Liver (tissue), 9 donors: Measurements from ENCODE around the gene TBP. TPM values are rescaled to one million over a fixed set of nuclear protein-coding genes. Genes with fewer than 3 reads are reported as not detected.
A peak's percentile ranks its signal among the peaks of the same experiment; 100 is the strongest.

ENCODE experiments used
- DNase-seq: peaks from one replicate; pipeline ENCODE4 v3.0.0-alpha.2; 2017; ENCODE audit warnings: low spot score
- H3K27ac ChIP-seq, 2 donors: one replicate each; pipeline ENCODE4 v1.7.0; 2013; ENCODE audit warnings: inconsistent platforms in 2 of 2, low read length in 2 of 2, control low read depth in 1 of 2, low read depth in 1 of 2, mild to moderate bottlenecking in 1 of 2
- H3K27me3 ChIP-seq, 4 donors: one replicate each; pipeline versions ENCODE4 v1.6.1 to v1.7.0; 2013; ENCODE audit warnings: low read length in 3 of 4, inconsistent platforms in 1 of 4, mild to moderate bottlenecking in 1 of 4, moderate library complexity in 1 of 4; ENCODE audit not compliant: control insufficient read depth in 4 of 4, insufficient read depth in 4 of 4
- H3K36me3 ChIP-seq, 4 donors: one replicate each; pipeline versions ENCODE4 v1.6.1 to v1.7.0; 2013; ENCODE audit warnings: low read length in 3 of 4, mild to moderate bottlenecking in 3 of 4, low read depth in 1 of 4, moderate library complexity in 1 of 4; ENCODE audit not compliant: control insufficient read depth in 4 of 4, insufficient read depth in 3 of 4
- H3K4me1 ChIP-seq, 4 donors: one replicate each; pipeline versions ENCODE4 v1.6.1 to v1.7.0; 2013; ENCODE audit warnings: low read length in 3 of 4, mild to moderate bottlenecking in 3 of 4, moderate library complexity in 1 of 4; ENCODE audit not compliant: control insufficient read depth in 4 of 4, insufficient read depth in 4 of 4
- H3K4me3 ChIP-seq, 3 donors: one replicate each; pipeline versions ENCODE4 v1.6.1 to v1.7.0; 2013; ENCODE audit warnings: low read length in 3 of 3, control low read depth in 1 of 3, low read depth in 1 of 3, mild to moderate bottlenecking in 1 of 3
- H3K9ac ChIP-seq, 2 donors: one replicate each; pipeline ENCODE4 v1.7.0; 2013; ENCODE audit warnings: low read length in 2 of 2, mild to moderate bottlenecking in 2 of 2, moderate library complexity in 2 of 2, control low read depth in 1 of 2, low read depth in 1 of 2
- H3K9me3 ChIP-seq, 4 donors: one replicate each; pipeline versions ENCODE4 v1.6.1 to v1.7.0; 2013; ENCODE audit warnings: low read length in 3 of 4; ENCODE audit not compliant: control insufficient read depth in 4 of 4
- CTCF ChIP-seq: fragments of 150-350 bp; IDR thresholded peaks from 2 replicates; pipeline ENCODE4 v1.5.1; 2017; ENCODE audit warnings: improper control_type of control experiment, low read depth, low read length; ENCODE audit not compliant: missing input control
- EGR1 ChIP-seq, 2 donors: IDR thresholded peaks; 2 replicates each; pipeline ENCODE4 v1.6.1; 2016 to 2018; ENCODE audit warnings: antibody characterized with exemption in 2 of 2, low read depth in 2 of 2
- GABPA ChIP-seq, 2 donors: IDR thresholded peaks in 1 of 2; conservative IDR thresholded peaks in 1 of 2; 2 replicates each; pipeline ENCODE4 v1.6.1; 2016; ENCODE audit warnings: antibody characterized with exemption in 2 of 2, mild to moderate bottlenecking in 1 of 2, moderate library complexity in 1 of 2
- HNF4A ChIP-seq, 2 donors: conservative IDR thresholded peaks; 2 replicates each; pipeline ENCODE4 v1.6.1; 2016; ENCODE audit warnings: antibody characterized with exemption in 2 of 2, mild to moderate bottlenecking in 2 of 2
- HNF4G ChIP-seq: IDR thresholded peaks from 2 replicates; pipeline ENCODE4 v1.6.1; 2016; ENCODE audit warnings: antibody characterized with exemption
- JUND ChIP-seq, 2 donors: IDR thresholded peaks; 2 replicates each; pipeline ENCODE4 v1.6.1; 2016; ENCODE audit warnings: antibody characterized with exemption in 2 of 2
- MAX ChIP-seq: IDR thresholded peaks from 2 replicates; pipeline ENCODE4 v1.6.1; 2016; ENCODE audit warnings: antibody characterized with exemption
- NR2F2 ChIP-seq: IDR thresholded peaks from 2 replicates; pipeline ENCODE4 v1.6.1; 2016; ENCODE audit warnings: antibody characterized with exemption
- RAD21 ChIP-seq, 2 donors: IDR thresholded peaks; 2 replicates each; pipeline ENCODE4 v1.6.1; 2016; ENCODE audit warnings: antibody characterized with exemption in 2 of 2, mild to moderate bottlenecking in 2 of 2
- SP1 ChIP-seq: IDR thresholded peaks from 2 replicates; pipeline ENCODE4 v1.6.1; 2018; ENCODE audit warnings: antibody characterized with exemption, mild to moderate bottlenecking
- TAF1 ChIP-seq: conservative IDR thresholded peaks from 2 replicates; pipeline ENCODE4 v1.6.1; 2016; ENCODE audit warnings: antibody characterized with exemption, mild to moderate bottlenecking
- YY1 ChIP-seq: IDR thresholded peaks from 2 replicates; pipeline ENCODE4 v1.6.1; 2016; ENCODE audit warnings: antibody characterized with exemption, mild to moderate bottlenecking
- ZBTB33 ChIP-seq: IDR thresholded peaks from 2 replicates; pipeline ENCODE4 v1.6.1; 2016; ENCODE audit warnings: antibody characterized with exemption
- WGBS: extraction: QIAGEN DNeasy Blood & Tissue Kit; methylation state at CpG from one replicate; pipeline ENCODE4 v1.1.7; 2013; 5-methylcytosine and 5-hydroxymethylcytosine counted together
- polyA plus RNA-seq, 2 donors: library from polyadenylated mRNA; stranded (reverse) in 1 of 2; unstranded in 1 of 2; fragments of 200-250 nt in 1 of 2; fragments of >200 nt in 1 of 2; fragmentation: Nextera tagmentation in 1 of 2; extraction: Ambion mirVana in 1 of 2; gene quantifications; one replicate each; pipeline versions ENCODE4 v1.2.1 to v1.2.3, GENCODE V29; 2013 to 2015
- total RNA-seq, 2 donors: library from RNA; depleted of rRNA; stranded (reverse); fragments of >200 nt; gene quantifications; one replicate each; pipeline ENCODE4 v1.2.3, GENCODE V29; 2014
- TF ChIP-seq, protein P1 (sequence below): IDR thresholded peaks from 2 replicates; pipeline ENCODE4 v1.6.1; 2016; ENCODE audit warnings: antibody characterized with exemption, mild to moderate bottlenecking
- donor health status: healthy.
- donor health status: healthy.
- donor health status: healthy.
- donor health status: healthy.
- donor health status: healthy.

Gene TBP
- total and polyA plus RNA-seq, 4 donors, result 4.5 to 7.5 (median 7.3) TPM

DNA sequence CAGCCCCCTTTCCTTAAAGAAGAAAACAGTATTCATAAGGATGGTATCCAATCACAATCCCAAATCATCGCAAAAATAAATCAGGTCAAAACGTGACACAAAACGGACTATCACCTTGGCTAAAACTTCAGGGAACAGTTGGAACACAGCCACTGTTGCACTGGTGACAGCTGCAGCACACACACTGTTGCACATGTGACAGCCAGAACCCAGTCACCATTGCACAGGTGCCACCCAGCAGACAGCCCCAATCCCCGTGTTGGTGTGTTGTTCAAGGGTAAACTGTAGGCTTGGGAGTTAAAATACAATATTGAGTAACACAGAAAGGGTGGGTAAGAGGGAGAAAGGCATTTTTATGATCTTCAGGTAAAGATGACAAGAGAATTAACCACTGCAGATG, 16.8 kb upstream of the TBP start:
- Histone ChIP-seq H3K9ac (no peak overlapping the region), H3K9me3 (no peaks in the 10 kb centered on the region), H3K36me3 (peaks cover 8 to 83% (median 65%) of the 10 kb centered on the region in 4 donors), H3K4me1 (peaks cover 0 to 20% (median 11%) of the 10 kb centered on the region in 4 donors), H3K27ac (no peak overlapping the region), H3K27me3 (no peaks in the 10 kb centered on the region), H3K4me3 (no peak overlapping the region)
- 43% methylated on average over 4 of the region's 4 CpGs for WGBS
- TF ChIP-seq ZBTB33 (no peak), YY1 (no peak), HNF4A (conservative IDR thresholded peaks at IDR 0.05) (peak in 1 of 2 donors; percentile 8)
- DNase-seq, result no peak

GRCh38 chr6:170542031-170542719, 12.0 kb upstream of the TBP start:
- TF ChIP-seq GABPA (IDR thresholded peaks at IDR 0.05 in 1 of 2, conservative IDR thresholded peaks at IDR 0.05 in 1 of 2) (no peak), CTCF (no peak), RAD21 (IDR thresholded peaks at IDR 0.05) (no peak), MAX (no peak), EGR1 (IDR thresholded peaks at IDR 0.05; ENCODE audit: low read depth in 2 of 2) (no peak), HNF4G (no peak), NR2F2 (no peak), YY1 (no peak), TAF1 (no peak), HNF4A (conservative IDR thresholded peaks at IDR 0.05) (no peak), SP1 (no peak), JUND (IDR thresholded peaks at IDR 0.05) (no peak)
- TF ChIP-seq, protein P1, sequence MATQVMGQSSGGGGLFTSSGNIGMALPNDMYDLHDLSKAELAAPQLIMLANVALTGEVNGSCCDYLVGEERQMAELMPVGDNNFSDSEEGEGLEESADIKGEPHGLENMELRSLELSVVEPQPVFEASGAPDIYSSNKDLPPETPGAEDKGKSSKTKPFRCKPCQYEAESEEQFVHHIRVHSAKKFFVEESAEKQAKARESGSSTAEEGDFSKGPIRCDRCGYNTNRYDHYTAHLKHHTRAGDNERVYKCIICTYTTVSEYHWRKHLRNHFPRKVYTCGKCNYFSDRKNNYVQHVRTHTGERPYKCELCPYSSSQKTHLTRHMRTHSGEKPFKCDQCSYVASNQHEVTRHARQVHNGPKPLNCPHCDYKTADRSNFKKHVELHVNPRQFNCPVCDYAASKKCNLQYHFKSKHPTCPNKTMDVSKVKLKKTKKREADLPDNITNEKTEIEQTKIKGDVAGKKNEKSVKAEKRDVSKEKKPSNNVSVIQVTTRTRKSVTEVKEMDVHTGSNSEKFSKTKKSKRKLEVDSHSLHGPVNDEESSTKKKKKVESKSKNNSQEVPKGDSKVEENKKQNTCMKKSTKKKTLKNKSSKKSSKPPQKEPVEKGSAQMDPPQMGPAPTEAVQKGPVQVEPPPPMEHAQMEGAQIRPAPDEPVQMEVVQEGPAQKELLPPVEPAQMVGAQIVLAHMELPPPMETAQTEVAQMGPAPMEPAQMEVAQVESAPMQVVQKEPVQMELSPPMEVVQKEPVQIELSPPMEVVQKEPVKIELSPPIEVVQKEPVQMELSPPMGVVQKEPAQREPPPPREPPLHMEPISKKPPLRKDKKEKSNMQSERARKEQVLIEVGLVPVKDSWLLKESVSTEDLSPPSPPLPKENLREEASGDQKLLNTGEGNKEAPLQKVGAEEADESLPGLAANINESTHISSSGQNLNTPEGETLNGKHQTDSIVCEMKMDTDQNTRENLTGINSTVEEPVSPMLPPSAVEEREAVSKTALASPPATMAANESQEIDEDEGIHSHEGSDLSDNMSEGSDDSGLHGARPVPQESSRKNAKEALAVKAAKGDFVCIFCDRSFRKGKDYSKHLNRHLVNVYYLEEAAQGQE, result no peak
- Histone ChIP-seq H3K27me3 (no peaks in the 10 kb centered on the region), H3K9ac (no peak overlapping the region), H3K4me3 (no peak overlapping the region), H3K4me1 (peaks cover 0 to 6% (median 0%) of the 10 kb centered on the region in 4 donors), H3K36me3 (peaks cover 15 to 79% (median 65%) of the 10 kb centered on the region in 4 donors), H3K27ac (no peak overlapping the region), H3K9me3 (no peaks in the 10 kb centered on the region)
- 95% methylated on average over 10 of the region's 10 CpGs for WGBS
- DNase-seq, result no peak
